ENCODE measurements around the gene ADAMTSL1. TPM values are rescaled to one million over a fixed set of nuclear protein-coding genes. Genes with fewer than 3 reads are reported as not detected.

Gene ADAMTSL1
- polyA plus RNA-seq, 2 of the 4 experiments (the other 2 are of a cell fraction), result 0.03 TPM; not detected in 1

DNA sequence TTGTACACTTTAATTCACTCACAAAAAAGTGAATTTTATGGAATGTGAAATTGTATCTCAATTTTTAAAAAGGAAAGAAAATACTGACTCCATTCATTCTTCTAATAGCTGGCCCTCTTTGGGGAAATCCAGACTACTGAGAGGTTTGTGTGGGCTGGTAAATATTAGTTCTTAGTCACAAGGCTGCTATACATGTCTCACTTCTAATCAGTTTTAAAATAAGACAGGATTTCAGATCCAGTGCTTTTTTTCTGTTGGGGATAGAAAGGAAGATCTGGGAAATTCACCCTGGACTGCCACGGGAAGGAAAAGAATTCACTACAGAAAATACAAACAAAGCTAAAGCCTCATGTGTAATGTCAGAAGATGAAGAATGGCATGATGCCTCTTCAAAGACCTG, 32.7 kb upstream of the ADAMTSL1 start:
- 3% methylated on average over 1 of the region's 1 CpG for WGBS (ENCODE audit: missing lambda C conversion rate)
- Histone ChIP-seq H3K4me3 (no peak overlapping the region), H3K9me3 (no peaks in the 10 kb centered on the region), H3K4me2 (no peak overlapping the region), H3K27ac (no peak overlapping the region), H3K4me1 (no peaks in the 10 kb centered on the region)
- DNase-seq (ENCODE audit: low read depth in 1 of 2, low spot score in 1 of 2) (no peak), ATAC-seq (no peak), FAIRE-seq (no peak)
- ChIA-PET CTCF (interaction anchor here (1.1 to 6.3 kb wide), 11 partner anchors 7 to 588 kb away, joined by 3 to 122 read pairs (median 7); no protein-coding TSS in a partner anchor), POLR2A (no interaction called here)
- TF ChIP-seq KDM1A (IDR thresholded peaks at IDR 0.05; ENCODE audit: low read depth) (no peak), EHMT2 (IDR thresholded peaks at IDR 0.05; ENCODE audit: low read depth) (no peak), TP53 (CRISPR knock-in tag; IDR thresholded peaks at IDR 0.05) (no peak), ZSCAN20 (CRISPR knock-in tag; IDR thresholded peaks at IDR 0.05) (no peak), HEYL (CRISPR knock-in tag; IDR thresholded peaks at IDR 0.05) (no peak), CHD2 (IDR thresholded peaks at IDR 0.05; ENCODE audit: low read length, partially characterized antibody) (no peak), RFX5 (IDR thresholded peaks at IDR 0.05) (no peak), PHF8 (IDR thresholded peaks at IDR 0.05; ENCODE audit: borderline replicate concordance, low read depth) (no peak), RNF2 (IDR thresholded peaks at IDR 0.05; ENCODE audit: borderline replicate concordance, low read depth) (no peak), TFCP2L1 (CRISPR knock-in tag; IDR thresholded peaks at IDR 0.05) (no peak), POLR2A (IDR thresholded peaks at IDR 0.05; ENCODE audit: low read length) (no peak), EHF (CRISPR knock-in tag; IDR thresholded peaks at IDR 0.05) (no peak), EP300 (IDR thresholded peaks at IDR 0.05) (no peak)
- TF ChIP-seq, protein P1, sequence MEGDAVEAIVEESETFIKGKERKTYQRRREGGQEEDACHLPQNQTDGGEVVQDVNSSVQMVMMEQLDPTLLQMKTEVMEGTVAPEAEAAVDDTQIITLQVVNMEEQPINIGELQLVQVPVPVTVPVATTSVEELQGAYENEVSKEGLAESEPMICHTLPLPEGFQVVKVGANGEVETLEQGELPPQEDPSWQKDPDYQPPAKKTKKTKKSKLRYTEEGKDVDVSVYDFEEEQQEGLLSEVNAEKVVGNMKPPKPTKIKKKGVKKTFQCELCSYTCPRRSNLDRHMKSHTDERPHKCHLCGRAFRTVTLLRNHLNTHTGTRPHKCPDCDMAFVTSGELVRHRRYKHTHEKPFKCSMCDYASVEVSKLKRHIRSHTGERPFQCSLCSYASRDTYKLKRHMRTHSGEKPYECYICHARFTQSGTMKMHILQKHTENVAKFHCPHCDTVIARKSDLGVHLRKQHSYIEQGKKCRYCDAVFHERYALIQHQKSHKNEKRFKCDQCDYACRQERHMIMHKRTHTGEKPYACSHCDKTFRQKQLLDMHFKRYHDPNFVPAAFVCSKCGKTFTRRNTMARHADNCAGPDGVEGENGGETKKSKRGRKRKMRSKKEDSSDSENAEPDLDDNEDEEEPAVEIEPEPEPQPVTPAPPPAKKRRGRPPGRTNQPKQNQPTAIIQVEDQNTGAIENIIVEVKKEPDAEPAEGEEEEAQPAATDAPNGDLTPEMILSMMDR (IDR thresholded peaks at IDR 0.05), result no peak
- TF ChIP-seq, protein P2, sequence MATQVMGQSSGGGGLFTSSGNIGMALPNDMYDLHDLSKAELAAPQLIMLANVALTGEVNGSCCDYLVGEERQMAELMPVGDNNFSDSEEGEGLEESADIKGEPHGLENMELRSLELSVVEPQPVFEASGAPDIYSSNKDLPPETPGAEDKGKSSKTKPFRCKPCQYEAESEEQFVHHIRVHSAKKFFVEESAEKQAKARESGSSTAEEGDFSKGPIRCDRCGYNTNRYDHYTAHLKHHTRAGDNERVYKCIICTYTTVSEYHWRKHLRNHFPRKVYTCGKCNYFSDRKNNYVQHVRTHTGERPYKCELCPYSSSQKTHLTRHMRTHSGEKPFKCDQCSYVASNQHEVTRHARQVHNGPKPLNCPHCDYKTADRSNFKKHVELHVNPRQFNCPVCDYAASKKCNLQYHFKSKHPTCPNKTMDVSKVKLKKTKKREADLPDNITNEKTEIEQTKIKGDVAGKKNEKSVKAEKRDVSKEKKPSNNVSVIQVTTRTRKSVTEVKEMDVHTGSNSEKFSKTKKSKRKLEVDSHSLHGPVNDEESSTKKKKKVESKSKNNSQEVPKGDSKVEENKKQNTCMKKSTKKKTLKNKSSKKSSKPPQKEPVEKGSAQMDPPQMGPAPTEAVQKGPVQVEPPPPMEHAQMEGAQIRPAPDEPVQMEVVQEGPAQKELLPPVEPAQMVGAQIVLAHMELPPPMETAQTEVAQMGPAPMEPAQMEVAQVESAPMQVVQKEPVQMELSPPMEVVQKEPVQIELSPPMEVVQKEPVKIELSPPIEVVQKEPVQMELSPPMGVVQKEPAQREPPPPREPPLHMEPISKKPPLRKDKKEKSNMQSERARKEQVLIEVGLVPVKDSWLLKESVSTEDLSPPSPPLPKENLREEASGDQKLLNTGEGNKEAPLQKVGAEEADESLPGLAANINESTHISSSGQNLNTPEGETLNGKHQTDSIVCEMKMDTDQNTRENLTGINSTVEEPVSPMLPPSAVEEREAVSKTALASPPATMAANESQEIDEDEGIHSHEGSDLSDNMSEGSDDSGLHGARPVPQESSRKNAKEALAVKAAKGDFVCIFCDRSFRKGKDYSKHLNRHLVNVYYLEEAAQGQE (IDR thresholded peaks at IDR 0.05), result no peak

DNA sequence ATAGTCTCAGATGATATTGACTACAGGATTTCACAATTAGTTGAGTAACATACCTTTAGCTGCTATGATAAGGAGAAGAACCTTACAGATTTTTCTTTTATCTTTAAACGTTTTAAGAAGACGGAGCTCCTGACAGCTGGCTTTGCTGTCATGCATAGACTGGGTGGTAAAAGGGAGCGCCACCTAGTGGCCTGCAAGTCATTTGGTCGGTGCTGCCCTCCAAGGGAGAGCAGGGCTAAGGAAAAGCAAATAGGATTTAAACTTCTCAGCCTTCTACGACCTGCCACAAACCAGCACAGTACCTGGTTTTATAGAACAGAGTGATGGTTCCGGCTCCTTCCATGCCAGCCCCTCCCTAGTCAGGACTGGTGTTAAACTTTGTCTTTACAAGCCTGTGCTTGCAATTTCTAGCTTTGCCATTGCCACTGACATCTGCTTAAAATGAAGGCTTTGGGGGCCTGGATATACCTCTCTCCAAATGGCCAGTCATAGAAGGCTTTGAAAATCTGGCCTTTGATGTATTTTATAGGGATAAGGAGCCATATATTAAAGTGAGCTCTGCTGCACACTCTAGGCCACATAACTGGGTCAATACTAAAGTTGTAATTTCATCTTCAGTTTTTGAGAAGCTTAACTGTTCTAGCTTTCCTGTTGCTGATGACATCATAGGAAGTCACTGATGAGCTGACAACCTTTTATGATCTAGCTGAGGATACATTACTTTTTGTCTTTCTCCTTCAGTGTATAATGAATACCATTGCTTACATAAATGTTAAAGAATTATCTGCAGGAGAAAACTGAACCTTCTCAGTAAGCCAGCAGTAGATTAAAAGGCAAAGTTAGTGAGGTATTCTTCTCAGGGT, 31.1 kb upstream of the ADAMTSL1 start:
- FAIRE-seq (peak; percentile 84), DNase-seq (ENCODE audit: low read depth in 1 of 2, low spot score in 1 of 2) (peak; percentile 55 to 77), ATAC-seq (peak; percentile 96 to 98)
- Histone ChIP-seq H3K4me1 (no peaks in the 10 kb centered on the region), H3K27ac (no peak overlapping the region), H3K4me2 (no peak overlapping the region), H3K9me3 (no peaks in the 10 kb centered on the region), H3K4me3 (no peak overlapping the region)
- TF ChIP-seq NR3C1 (IDR thresholded peaks at IDR 0.05), result no peak
- TF ChIP-seq, protein P1 (IDR thresholded peaks at IDR 0.05), result peak; percentile 84
- TF ChIP-seq SMC3 (IDR thresholded peaks at IDR 0.05), result peak; percentile 80
- TF ChIP-seq RCOR1 (IDR thresholded peaks at IDR 0.05; ENCODE audit: low read depth, low read length), result no peak
- TF ChIP-seq PHF8 (IDR thresholded peaks at IDR 0.05; ENCODE audit: borderline replicate concordance, low read depth), result no peak
- no peak for TF ChIP-seq CHD4 (IDR thresholded peaks at IDR 0.05; ENCODE audit: borderline replicate concordance)
- TF ChIP-seq HOXB13 (CRISPR knock-in tag; IDR thresholded peaks at IDR 0.05; ENCODE audit: low read depth), result no peak
- TF ChIP-seq RAD21 (conservative IDR thresholded peaks at IDR 0.05 in 1 of 2, IDR thresholded peaks at IDR 0.05 in 1 of 2), result peak; percentile 64 to 69
- ChIA-PET POLR2A (interaction anchor here (0.6 kb wide), 1 partner anchor 39 kb away, joined by 3 read pairs; no protein-coding TSS in a partner anchor), CTCF (interaction anchor here (0.5 to 6.3 kb wide), 48 partner anchors 9 to 1506 kb away, joined by 3 to 122 read pairs (median 4); no protein-coding TSS in a partner anchor)
- 10% methylated on average over 6 of the region's 6 CpGs for WGBS (ENCODE audit: missing lambda C conversion rate)
